ES-I3 (cell line): ENCODE measurements around the gene RNASEH2C.
"Not testable (repeated sequence)": the region's sequence is repeated elsewhere in the genome, so short reads cannot be mapped to it uniquely, and the experiment has no call there.

Source experiments
- H3K36me3 ChIP-seq: 2 replicates; pipeline ENCODE4 v1.6.1; 2013; ENCODE audit warnings: mild to moderate bottlenecking, low read length, control low read depth, moderate library complexity; ENCODE audit not compliant: insufficient read depth
- H3K4me1 ChIP-seq: 2 replicates; pipeline ENCODE4 v1.6.1; 2013; ENCODE audit warnings: mild to moderate bottlenecking, control low read depth, low read length; ENCODE audit not compliant: insufficient read depth
- H3K9ac ChIP-seq: 2 replicates; pipeline ENCODE4 v1.6.1; 2013; ENCODE audit warnings: low read depth, mild to moderate bottlenecking, low read length, moderate library complexity
- H3K9me3 ChIP-seq: 2 replicates; pipeline ENCODE4 v1.6.1; 2013; ENCODE audit warnings: mild to moderate bottlenecking, low read length, moderate library complexity; ENCODE audit not compliant: control insufficient read depth, insufficient read depth

The RNASEH2C gene

GRCh38 chr11:65711785-65712632 is 8.6 kb downstream of the RNASEH2C start, which contains the start of gene KAT5:
TSS of gene KAT5 (plus strand) at chr11:65712252. CDS start at chr11:65712268, 16 bp downstream.
- Histone ChIP-seq H3K36me3 (peaks cover 5% of the 10 kb centered on the region; the same call in 1 of the 2 replicates), H3K9ac (peak within 1 kb of the TSS; percentile 85), H3K9me3 (no peaks in the 10 kb centered on the region), H3K4me1 (no peaks in the 10 kb centered on the region; the same call in 1 of the 2 replicates)

- Histone ChIP-seq H3K9ac (no peak overlapping the region), H3K9me3 (no peaks in the 10 kb centered on the region), H3K36me3 (peaks cover 5% of the 10 kb centered on the region; the same call in 1 of the 2 replicates), H3K4me1 (no peaks in the 10 kb centered on the region; the same call in 1 of the 2 replicates)
These were observed 10.2 kb downstream of the RNASEH2C start for GRCh38 chr11:65710421-65710820.

GRCh38 chr11:65709661-65710060 is 10.9 kb downstream of the RNASEH2C start:
- Histone ChIP-seq H3K9ac (no peak overlapping the region), H3K4me1 (no peaks in the 10 kb centered on the region; the same call in 1 of the 2 replicates), H3K9me3 (no peaks in the 10 kb centered on the region), H3K36me3 (peaks cover under 1% of the 10 kb centered on the region; the same call in 1 of the 2 replicates)

- no peaks in the 10 kb centered on the region for H3K36me3 ChIP-seq
- no peak overlapping the region for H3K9ac ChIP-seq
- H3K4me1 ChIP-seq, result no peaks in the 10 kb centered on the region; the same call in 1 of the 2 replicates
- no peaks in the 10 kb centered on the region for H3K9me3 ChIP-seq
These were observed 12.1 kb downstream of the RNASEH2C start for GRCh38 chr11:65708451-65708850.

GRCh38 chr11:65707002-65707401 is 13.6 kb downstream of the RNASEH2C start:
- not testable (repeated sequence) for H3K4me1 ChIP-seq, H3K9ac ChIP-seq, H3K9me3 ChIP-seq, H3K36me3 ChIP-seq

- H3K36me3 ChIP-seq, H3K4me1 ChIP-seq, H3K9me3 ChIP-seq, H3K9ac ChIP-seq: not testable (repeated sequence)
These were observed 14.3 kb downstream of the RNASEH2C start for GRCh38 chr11:65706303-65706763.

GRCh38 chr11:65703846-65704245 is 16.8 kb downstream of the RNASEH2C start:
- Histone ChIP-seq H3K9ac (no peak overlapping the region), H3K36me3 (no peaks in the 10 kb centered on the region), H3K9me3 (no peaks in the 10 kb centered on the region), H3K4me1 (no peaks in the 10 kb centered on the region)

- Histone ChIP-seq H3K9me3 (no peaks in the 10 kb centered on the region), H3K36me3 (no peaks in the 10 kb centered on the region), H3K4me1 (no peaks in the 10 kb centered on the region), H3K9ac (no peak overlapping the region)
These were observed 18.9 kb downstream of the RNASEH2C start for GRCh38 chr11:65701686-65702085.

GRCh38 chr11:65700399-65700798 is 20.2 kb downstream of the RNASEH2C start:
- no peaks in the 10 kb centered on the region for H3K9me3 ChIP-seq
- no peaks in the 10 kb centered on the region for H3K36me3 ChIP-seq
- H3K4me1 ChIP-seq, result no peaks in the 10 kb centered on the region
- H3K9ac ChIP-seq, result no peak overlapping the region

- H3K9ac ChIP-seq, result no peak overlapping the region
- H3K9me3 ChIP-seq, result no peaks in the 10 kb centered on the region
- H3K36me3 ChIP-seq, result no peaks in the 10 kb centered on the region
- no peaks in the 10 kb centered on the region for H3K4me1 ChIP-seq
These were observed 21.3 kb downstream of the RNASEH2C start for GRCh38 chr11:65699306-65699705.

- H3K36me3 ChIP-seq, result no peaks in the 10 kb centered on the region
- no peak overlapping the region for H3K9ac ChIP-seq
- H3K4me1 ChIP-seq, result no peaks in the 10 kb centered on the region
- H3K9me3 ChIP-seq, result no peaks in the 10 kb centered on the region
These were observed 22.4 kb downstream of the RNASEH2C start for GRCh38 chr11:65698205-65698604.

- no peak overlapping the region for H3K9ac ChIP-seq
- no peaks in the 10 kb centered on the region for H3K36me3 ChIP-seq
- no peaks in the 10 kb centered on the region for H3K9me3 ChIP-seq
- no peaks in the 10 kb centered on the region for H3K4me1 ChIP-seq
These were observed 23.6 kb downstream of the RNASEH2C start for GRCh38 chr11:65696802-65697552.

- Histone ChIP-seq H3K36me3 (no peaks in the 10 kb centered on the region), H3K9ac (no peak overlapping the region), H3K4me1 (no peaks in the 10 kb centered on the region), H3K9me3 (no peaks in the 10 kb centered on the region)
These were observed 24.9 kb downstream of the RNASEH2C start for GRCh38 chr11:65695459-65696241.

- H3K36me3 ChIP-seq, result no peaks in the 10 kb centered on the region
- no peaks in the 10 kb centered on the region for H3K4me1 ChIP-seq
- no peak overlapping the region for H3K9ac ChIP-seq
- no peaks in the 10 kb centered on the region for H3K9me3 ChIP-seq
These were observed 28.2 kb downstream of the RNASEH2C start for GRCh38 chr11:65692367-65692766.
